CD4-positive, CD25-positive, alpha-beta regulatory T cell (primary cell): Measurements from ENCODE around the gene CLEC4G. TPM values are rescaled to one million over a fixed set of nuclear protein-coding genes. Genes with fewer than 3 reads are reported as not detected.

Source experiments
- ATAC-seq, 2 donors: fragments of 150-1000 bp; cut with Tn5 transposase; one replicate each; pipeline ENCODE4 v1.10.0; 2021; ENCODE audit warnings: low read depth in 2 of 2, moderate number of reproducible peaks in 2 of 2, moderate library complexity in 1 of 2
- DNase-seq, 3 donors: peaks; one replicate each; pipeline versions ENCODE4 v3.0.0 to v3.0.0-alpha.2; 2012 to 2022; ENCODE audit warnings: mixed read lengths in 1 of 3
- H3K27ac ChIP-seq: one replicate; pipeline ENCODE4 v1.7.0; 2013; ENCODE audit warnings: mild to moderate bottlenecking, low read length; ENCODE audit not compliant: insufficient read depth, poor library complexity, severe bottlenecking
- H3K27me3 ChIP-seq: one replicate; pipeline ENCODE4 v1.7.0; 2013; ENCODE audit warnings: low read length; ENCODE audit not compliant: control insufficient read depth, insufficient read depth
- H3K36me3 ChIP-seq: one replicate; pipeline ENCODE4 v1.7.0; 2013; ENCODE audit warnings: mild to moderate bottlenecking, low read length, moderate library complexity; ENCODE audit not compliant: control insufficient read depth, insufficient read depth
- H3K4me1 ChIP-seq: 2 replicates; pipeline ENCODE4 v1.7.0; 2013; ENCODE audit warnings: mild to moderate bottlenecking, low read length; ENCODE audit not compliant: insufficient read depth, control insufficient read depth, poor library complexity, severe bottlenecking
- H3K4me3 ChIP-seq: one replicate; pipeline ENCODE4 v1.7.0; 2013; ENCODE audit warnings: low read depth, mild to moderate bottlenecking, low read length, moderate library complexity
- H3K9me3 ChIP-seq, 2 experiments: 1 replicate in 1 of 2; 2 replicates in 1 of 2; pipeline ENCODE4 v1.7.0; 2013; ENCODE audit warnings: low read length in 2 of 2, mild to moderate bottlenecking in 1 of 2, moderate library complexity in 1 of 2; ENCODE audit not compliant: control insufficient read depth in 2 of 2
- H3K27ac Mint-ChIP-seq, 3 donors: one replicate each; pipeline ENCODE4 v1.8.0; 2020 to 2022; ENCODE audit warnings: mild to moderate bottlenecking in 3 of 3, mixed read lengths in 3 of 3, moderate library complexity in 2 of 3
- H3K27me3 Mint-ChIP-seq: one replicate; pipeline ENCODE4 v1.8.0; 2022; ENCODE audit warnings: mild to moderate bottlenecking, mixed read lengths
- H3K36me3 Mint-ChIP-seq: one replicate; pipeline ENCODE4 v1.8.0; 2020; ENCODE audit warnings: mixed read lengths
- H3K4me1 Mint-ChIP-seq, 4 donors: one replicate each; pipeline ENCODE4 v1.8.0; 2020 to 2022; ENCODE audit warnings: mixed read lengths in 4 of 4, mild to moderate bottlenecking in 1 of 4
- H3K4me3 Mint-ChIP-seq, 4 donors: one replicate each; pipeline ENCODE4 v1.8.0; 2020 to 2022; ENCODE audit warnings: mild to moderate bottlenecking in 4 of 4, mixed read lengths in 4 of 4, moderate library complexity in 3 of 4
- H3K9me3 Mint-ChIP-seq, 7 donors: one replicate each; pipeline ENCODE4 v1.8.0; 2020 to 2022; ENCODE audit warnings: mixed read lengths in 7 of 7, mild to moderate bottlenecking in 3 of 7, moderate library complexity in 2 of 7
- polyA plus RNA-seq, 4 donors: library from polyadenylated mRNA; unstranded; fragments of 300-500 nt; fragmentation: Illumina TruSeq; gene quantifications; one replicate each; pipeline ENCODE4 v1.2.3, GENCODE V29; 2021
- total RNA-seq: library from RNA; stranded (reverse); gene quantifications from one replicate; pipeline ENCODE4 v1.2.3, GENCODE V29; 2022

CLEC4G gene
- total RNA-seq, result not detected
- not detected for polyA plus RNA-seq

GRCh38 chr19:7732045-7732444, at the start of gene CLEC4G:
TSS of gene CLEC4G (minus strand) at chr19:7732110. CDS start at chr19:7732102, 8 bp downstream.
- H3K27ac ChIP-seq, result no peak within 1 kb of the TSS
- H3K36me3 Mint-ChIP-seq, result no peaks in the 10 kb centered on the region
- no peaks in the 10 kb centered on the region for H3K36me3 ChIP-seq
- DNase-seq (no peak), ATAC-seq (no peak)
- peaks cover 54% of the 10 kb centered on the region for H3K27me3 Mint-ChIP-seq
- H3K4me3 ChIP-seq, result no peak within 1 kb of the TSS
- peaks cover 0 to 2% (median 0%) of the 10 kb centered on the region in 7 donors for H3K9me3 Mint-ChIP-seq
- peaks cover 12% of the 10 kb centered on the region for H3K27me3 ChIP-seq
- H3K9me3 ChIP-seq, result no peaks in the 10 kb centered on the region
- H3K4me1 ChIP-seq, result peaks cover 9% of the 10 kb centered on the region
- H3K27ac Mint-ChIP-seq, result no peak within 1 kb of the TSS
- peaks cover 0 to 16% (median 3%) of the 10 kb centered on the region in 4 donors for H3K4me1 Mint-ChIP-seq
- no peak within 1 kb of the TSS for H3K4me3 Mint-ChIP-seq

- H3K27ac ChIP-seq, result no peak overlapping the region
- H3K36me3 ChIP-seq, result no peaks in the 10 kb centered on the region
- peaks cover 44% of the 10 kb centered on the region for H3K27me3 Mint-ChIP-seq
- no peaks in the 10 kb centered on the region for H3K4me1 Mint-ChIP-seq
- H3K9me3 ChIP-seq, result peaks cover 0 to 2% of the 10 kb centered on the region in 2 experiments
- H3K4me3 ChIP-seq, result no peak overlapping the region
- no peak for ATAC-seq
- no peak overlapping the region for H3K4me3 Mint-ChIP-seq
- H3K27ac Mint-ChIP-seq, result no peak overlapping the region
- H3K9me3 Mint-ChIP-seq, result peaks cover 0 to 5% (median 0%) of the 10 kb centered on the region in 7 donors
- H3K27me3 ChIP-seq, result peaks cover 5% of the 10 kb centered on the region
- no peaks in the 10 kb centered on the region for H3K36me3 Mint-ChIP-seq
- DNase-seq, result no peak
- H3K4me1 ChIP-seq, result no peaks in the 10 kb centered on the region
These were observed 49.2 kb upstream of the CLEC4G start for GRCh38 chr19:7781157-7781556.

- Histone ChIP-seq H3K9me3 (no peaks in the 10 kb centered on the region), H3K36me3 (no peaks in the 10 kb centered on the region), H3K27me3 (peaks cover 5% of the 10 kb centered on the region), H3K4me3 (no peak overlapping the region), H3K4me1 (no peaks in the 10 kb centered on the region), H3K27ac (no peak overlapping the region)
- DNase-seq, result no peak
- peaks cover 31% of the 10 kb centered on the region for H3K27me3 Mint-ChIP-seq
- no peak for ATAC-seq
- no peak overlapping the region for H3K4me3 Mint-ChIP-seq
- H3K9me3 Mint-ChIP-seq, result peaks cover 0 to 2% (median 0%) of the 10 kb centered on the region in 7 donors
- peaks cover 0 to 5% (median 0%) of the 10 kb centered on the region in 4 donors for H3K4me1 Mint-ChIP-seq
- H3K36me3 Mint-ChIP-seq, result no peaks in the 10 kb centered on the region
- no peak overlapping the region for H3K27ac Mint-ChIP-seq
These were observed 47.9 kb upstream of the CLEC4G start for GRCh38 chr19:7779631-7780486.

DNA sequence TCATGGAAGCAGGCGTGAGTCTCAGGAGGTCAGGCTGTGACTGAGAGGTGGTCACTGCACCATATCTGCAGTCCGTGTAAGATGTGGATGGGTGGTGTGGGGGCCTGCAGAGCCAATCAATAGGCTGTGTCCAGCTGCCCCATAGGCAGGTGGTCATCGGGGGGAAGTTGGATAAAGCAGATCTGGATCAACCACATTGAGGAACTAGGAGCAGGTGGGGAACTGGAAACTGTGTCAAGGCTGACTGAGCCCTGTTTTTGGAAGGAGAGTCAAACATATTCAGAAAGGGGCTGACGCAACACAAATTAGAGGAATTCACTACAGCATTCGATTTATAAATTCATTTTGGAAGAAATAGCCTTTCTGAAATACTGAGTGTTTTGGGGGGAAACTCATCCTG, 46.2 kb upstream of the CLEC4G start:
- Mint-ChIP-seq H3K9me3 (no peaks in the 10 kb centered on the region), H3K4me3 (no peak overlapping the region), H3K4me1 (peaks cover 0 to 5% (median under 1%) of the 10 kb centered on the region in 4 donors), H3K36me3 (no peaks in the 10 kb centered on the region), H3K27ac (no peak overlapping the region), H3K27me3 (peaks cover 17% of the 10 kb centered on the region)
- no peaks in the 10 kb centered on the region for H3K27me3 ChIP-seq
- no peaks in the 10 kb centered on the region for H3K9me3 ChIP-seq
- ATAC-seq (no peak), DNase-seq (no peak)
- no peak overlapping the region for H3K4me3 ChIP-seq
- peaks cover under 1% of the 10 kb centered on the region for H3K4me1 ChIP-seq
- H3K36me3 ChIP-seq, result no peaks in the 10 kb centered on the region
- H3K27ac ChIP-seq, result no peak overlapping the region

- H3K27ac Mint-ChIP-seq, result no peak overlapping the region
- no peaks in the 10 kb centered on the region for H3K36me3 ChIP-seq
- DNase-seq (no peak), ATAC-seq (no peak)
- peaks cover 10 to 14% (median 12%) of the 10 kb centered on the region in 4 donors for H3K4me1 Mint-ChIP-seq
- H3K4me3 Mint-ChIP-seq, result no peak overlapping the region
- H3K4me1 ChIP-seq, result peaks cover 5% of the 10 kb centered on the region
- H3K4me3 ChIP-seq, result no peak overlapping the region
- no peaks in the 10 kb centered on the region for H3K27me3 ChIP-seq
- peaks cover 10% of the 10 kb centered on the region for H3K27me3 Mint-ChIP-seq
- no peaks in the 10 kb centered on the region for H3K36me3 Mint-ChIP-seq
- no peaks in the 10 kb centered on the region for H3K9me3 Mint-ChIP-seq
- no peak overlapping the region for H3K27ac ChIP-seq
- H3K9me3 ChIP-seq, result no peaks in the 10 kb centered on the region
These were observed 43.9 kb upstream of the CLEC4G start for GRCh38 chr19:7775761-7776160.

- Mint-ChIP-seq H3K9me3 (no peaks in the 10 kb centered on the region), H3K27me3 (peaks cover 3% of the 10 kb centered on the region), H3K27ac (no peak overlapping the region), H3K4me3 (no peak overlapping the region), H3K36me3 (no peaks in the 10 kb centered on the region), H3K4me1 (peaks cover 10 to 14% (median 12%) of the 10 kb centered on the region in 4 donors)
- no peak overlapping the region for H3K4me3 ChIP-seq
- peaks cover 5% of the 10 kb centered on the region for H3K4me1 ChIP-seq
- no peak overlapping the region for H3K27ac ChIP-seq
- H3K36me3 ChIP-seq, result no peaks in the 10 kb centered on the region
- no peaks in the 10 kb centered on the region for H3K27me3 ChIP-seq
- ATAC-seq, result no peak
- DNase-seq, result no peak
- no peaks in the 10 kb centered on the region for H3K9me3 ChIP-seq
These were observed 41.9 kb upstream of the CLEC4G start for GRCh38 chr19:7773841-7774240.

GRCh38 chr19:7772752-7773291, 40.9 kb upstream of the CLEC4G start:
- peak in 1 of 3 donors; percentile 48 for DNase-seq
- Mint-ChIP-seq H3K9me3 (no peaks in the 10 kb centered on the region), H3K4me1 (peaks cover 10 to 14% (median 12%) of the 10 kb centered on the region in 4 donors), H3K36me3 (no peaks in the 10 kb centered on the region), H3K27ac (peak overlapping the region; percentile 75 to 99 (median 90)), H3K27me3 (peaks cover 5% of the 10 kb centered on the region), H3K4me3 (peak overlapping the region in 2 of 4 donors; percentile 42 to 56)
- Histone ChIP-seq H3K36me3 (no peaks in the 10 kb centered on the region), H3K27ac (no peak overlapping the region), H3K27me3 (no peaks in the 10 kb centered on the region), H3K9me3 (no peaks in the 10 kb centered on the region), H3K4me1 (peaks cover 5% of the 10 kb centered on the region), H3K4me3 (peak overlapping the region; percentile 63)
- peak; percentile 79 to 80 for ATAC-seq
